HUES64 (cell line): ENCODE data around the gene RIPPLY3.

Experiments used
- H3K27ac ChIP-seq: 2 replicates; pipeline ENCODE4 v1.7.0; 2013; ENCODE audit warnings: low read depth, low read length, inconsistent platforms
- H3K27me3 ChIP-seq: 2 replicates; pipeline ENCODE4 v1.6.1; 2013; ENCODE audit warnings: mild to moderate bottlenecking, low read length; ENCODE audit not compliant: insufficient read depth
- H3K36me3 ChIP-seq: 2 replicates; pipeline ENCODE4 v1.6.1; 2013; ENCODE audit warnings: mild to moderate bottlenecking, low read length; ENCODE audit not compliant: insufficient read depth
- H3K4me1 ChIP-seq: 2 replicates; pipeline ENCODE4 v1.6.1; 2013; ENCODE audit warnings: mild to moderate bottlenecking, low read length, moderate library complexity; ENCODE audit not compliant: insufficient read depth
- H3K4me3 ChIP-seq: 2 replicates; pipeline ENCODE4 v1.5.1; 2013; ENCODE audit warnings: mild to moderate bottlenecking, low read length, moderate library complexity
- H3K9ac ChIP-seq: 2 replicates; pipeline ENCODE4 v1.6.1; 2013; ENCODE audit warnings: mild to moderate bottlenecking, low read depth, low read length
- H3K9me3 ChIP-seq: 2 replicates; pipeline ENCODE4 v1.6.1; 2013; ENCODE audit warnings: low read depth, low read length; ENCODE audit not compliant: insufficient read depth
- whole genome bisulfite sequencing: fragments of 150-250, 120-280 bp; methylation state at CpG from one replicate; pipeline ENCODE4 v1.1.7; 2013; ENCODE audit warnings: missing lambda C conversion rate; 5-methylcytosine and 5-hydroxymethylcytosine counted together

Gene RIPPLY3

DNA sequence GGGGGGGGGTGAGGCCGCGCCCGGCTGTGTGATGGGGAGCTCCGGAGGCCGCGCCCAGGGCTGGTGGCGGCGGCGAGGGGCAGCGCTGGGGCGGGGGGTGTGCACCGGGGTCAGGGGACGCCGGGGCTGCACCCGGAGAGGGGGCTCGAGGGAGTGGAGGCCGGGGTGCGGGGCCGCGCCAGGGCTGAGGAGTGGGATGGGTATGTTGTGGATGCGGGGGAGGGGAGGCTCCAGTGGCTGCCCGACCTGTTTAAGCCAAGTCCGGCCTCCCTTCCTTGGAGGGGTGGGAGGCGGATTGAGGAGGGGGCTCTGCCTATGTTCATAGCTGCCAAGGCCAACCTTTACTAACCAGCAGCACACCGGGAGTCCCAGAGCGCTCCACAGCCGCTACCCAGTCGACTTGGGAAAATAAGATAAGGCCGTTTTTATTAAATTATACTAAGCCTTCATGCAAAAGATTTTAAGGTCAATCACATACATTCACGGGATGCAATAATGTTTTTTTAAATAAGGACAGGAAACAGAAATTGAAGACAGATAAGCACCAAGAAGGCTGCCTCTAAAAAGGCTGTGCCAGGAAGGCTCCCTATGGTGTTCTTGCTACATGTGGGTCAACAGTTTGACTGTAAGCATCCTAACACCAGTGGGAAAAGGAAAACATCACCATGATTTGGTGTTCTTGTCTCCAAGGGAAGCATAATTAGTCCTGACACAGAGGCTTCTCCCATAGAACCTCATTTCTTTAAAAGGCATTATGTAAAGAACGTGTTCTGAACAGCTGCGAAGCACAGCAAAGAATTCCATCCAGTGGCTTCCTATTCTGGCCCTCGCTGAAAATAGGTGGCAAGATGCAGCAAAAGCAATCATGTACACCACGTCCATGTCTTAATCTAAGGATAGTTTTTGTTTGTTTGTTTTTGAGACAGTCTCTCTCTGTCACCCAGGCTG, 39.4 kb upstream of the RIPPLY3 start:
- 0 out of 2 replicates have a peak, but pooled peaks cover 6% of the 10 kb centered on the region for H3K4me1 ChIP-seq
- peak overlapping the region; percentile 55 for H3K9ac ChIP-seq
- no peaks in the 10 kb centered on the region for H3K27me3 ChIP-seq
- H3K36me3 ChIP-seq, result no peaks in the 10 kb centered on the region
- no peaks in the 10 kb centered on the region for H3K9me3 ChIP-seq
- WGBS, result 17% methylated on average over 33 of the region's 34 CpGs
- peak overlapping the region; percentile 68 for H3K4me3 ChIP-seq
- peak overlapping the region; percentile 59; the same call in 1 of the 2 replicates for H3K27ac ChIP-seq

DNA sequence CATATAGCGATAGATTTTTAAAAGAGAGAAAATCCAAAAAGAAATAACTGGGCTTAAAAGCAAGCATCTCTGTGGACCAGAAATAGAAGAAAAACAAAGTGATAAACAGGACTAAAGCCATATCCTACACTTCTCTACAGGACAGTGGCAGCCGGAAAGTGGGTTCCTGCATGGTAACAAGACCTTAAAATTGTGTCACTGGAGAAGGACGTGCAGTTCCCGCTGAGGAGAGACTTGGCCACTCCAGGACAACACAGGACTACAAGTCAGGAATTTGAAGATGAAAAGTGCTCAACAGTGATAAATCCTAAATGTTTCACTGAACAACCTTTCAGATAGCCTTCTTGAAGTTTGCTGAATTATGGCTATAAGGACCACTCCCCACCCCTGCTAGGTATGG, 38.1 kb upstream of the RIPPLY3 start:
- H3K36me3 ChIP-seq, result no peaks in the 10 kb centered on the region
- no peak overlapping the region for H3K9ac ChIP-seq
- H3K4me3 ChIP-seq, result no peak overlapping the region
- H3K4me1 ChIP-seq, result 0 out of 2 replicates have a peak, but pooled peaks cover 6% of the 10 kb centered on the region
- 81% methylated on average over 4 of the region's 4 CpGs for WGBS
- H3K27me3 ChIP-seq, result no peaks in the 10 kb centered on the region
- H3K27ac ChIP-seq, result no peak overlapping the region
- H3K9me3 ChIP-seq, result no peaks in the 10 kb centered on the region

- Histone ChIP-seq H3K4me3 (no peak overlapping the region), H3K36me3 (no peaks in the 10 kb centered on the region), H3K4me1 (0 out of 2 replicates have a peak, but pooled peaks cover 6% of the 10 kb centered on the region), H3K27me3 (no peaks in the 10 kb centered on the region), H3K27ac (no peak overlapping the region), H3K9ac (no peak overlapping the region), H3K9me3 (no peaks in the 10 kb centered on the region)
- WGBS, result no CpG with 5 or more reads among the region's 1 CpG
These were observed 37.5 kb upstream of the RIPPLY3 start for GRCh38 chr21:36968976-36969375.

DNA sequence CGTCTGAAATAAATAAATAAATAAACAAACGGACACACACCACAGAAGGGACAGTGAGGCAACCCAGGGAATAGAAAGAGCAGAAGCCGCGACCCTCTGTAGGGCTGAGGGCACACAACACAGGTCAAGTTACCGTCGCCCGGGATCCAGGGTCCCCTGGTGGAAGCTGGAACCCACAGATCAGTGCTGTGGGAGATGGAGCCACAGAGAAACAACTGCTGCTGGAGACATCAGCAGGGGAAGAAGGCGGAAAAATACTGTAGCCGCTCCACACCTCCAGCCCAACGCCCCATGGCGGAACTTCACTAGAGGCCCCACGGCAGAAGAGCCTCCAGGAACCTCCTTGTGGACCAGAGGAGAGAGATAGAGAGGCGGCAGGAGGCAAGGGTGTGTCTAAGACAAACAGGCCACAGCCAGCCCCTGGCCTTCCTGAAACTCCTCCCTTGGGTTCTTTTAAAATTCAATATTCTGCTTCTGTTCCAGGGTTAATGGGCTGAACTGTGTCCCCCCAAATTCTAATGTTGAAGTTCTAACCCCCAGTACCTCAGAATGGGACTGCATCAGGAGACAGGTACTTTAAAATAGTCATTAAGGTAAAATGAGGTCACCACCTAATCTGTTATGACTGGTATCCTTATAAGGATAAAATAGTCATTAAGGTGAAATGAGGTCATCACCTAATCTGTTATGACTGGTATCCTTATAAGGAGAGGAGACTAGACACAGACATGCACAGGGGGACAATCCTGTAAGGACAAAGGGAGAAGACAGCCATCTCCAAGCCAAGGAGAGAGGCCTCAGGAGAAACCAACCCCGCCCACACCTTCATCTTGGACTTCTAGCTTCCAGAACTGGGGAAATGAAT, 32.3 kb upstream of the RIPPLY3 start:
- H3K36me3 ChIP-seq, result no peaks in the 10 kb centered on the region
- no peak overlapping the region for H3K9ac ChIP-seq
- WGBS, result 89% methylated on average over 14 of the region's 14 CpGs
- H3K27me3 ChIP-seq, result no peaks in the 10 kb centered on the region
- H3K4me3 ChIP-seq, result no peak overlapping the region
- no peak overlapping the region for H3K27ac ChIP-seq
- H3K9me3 ChIP-seq, result no peaks in the 10 kb centered on the region
- H3K4me1 ChIP-seq, result peaks cover 6% of the 10 kb centered on the region

GRCh38 chr21:36974851-36975192, 31.7 kb upstream of the RIPPLY3 start:
- H3K4me3 ChIP-seq, result no peak overlapping the region
- H3K9ac ChIP-seq, result no peak overlapping the region
- WGBS, result 87% methylated on average over 6 of the region's 6 CpGs
- peaks cover 6% of the 10 kb centered on the region for H3K27me3 ChIP-seq
- H3K36me3 ChIP-seq, result no peaks in the 10 kb centered on the region
- H3K27ac ChIP-seq, result no peak overlapping the region
- no peaks in the 10 kb centered on the region for H3K9me3 ChIP-seq
- peaks cover 6% of the 10 kb centered on the region for H3K4me1 ChIP-seq

DNA sequence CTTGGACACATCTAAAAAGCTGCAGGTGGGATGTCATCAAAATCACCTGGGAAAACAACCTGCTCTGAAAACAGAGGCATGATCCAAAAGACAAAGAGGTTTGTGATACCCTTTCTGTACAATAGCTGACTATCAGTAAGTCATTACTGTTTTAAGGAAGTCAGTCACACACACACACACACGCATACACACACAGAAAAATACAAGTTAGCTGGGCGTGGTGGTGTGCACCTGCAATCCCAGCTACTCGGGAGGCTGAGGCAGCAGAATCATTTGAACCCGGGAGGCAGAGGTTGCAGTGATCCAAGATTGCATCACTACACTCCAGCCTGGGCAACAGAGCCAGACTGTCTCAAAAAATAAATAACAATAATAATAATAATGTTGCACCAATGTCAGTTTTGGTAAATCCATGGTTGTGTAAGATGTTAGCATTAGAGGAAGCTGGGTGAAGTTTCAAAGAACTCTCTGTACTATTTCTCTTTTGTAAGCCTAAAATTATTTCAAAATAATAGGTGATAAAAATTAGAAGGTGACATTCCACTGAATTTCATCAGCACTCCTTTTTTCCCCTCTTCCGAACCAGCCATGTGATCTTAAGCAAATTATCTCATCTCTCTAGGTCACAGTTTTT, 30.2 kb upstream of the RIPPLY3 start:
- Histone ChIP-seq H3K9ac (no peak overlapping the region), H3K9me3 (no peaks in the 10 kb centered on the region)
- 89% methylated on average over 5 of the region's 5 CpGs for WGBS

DNA sequence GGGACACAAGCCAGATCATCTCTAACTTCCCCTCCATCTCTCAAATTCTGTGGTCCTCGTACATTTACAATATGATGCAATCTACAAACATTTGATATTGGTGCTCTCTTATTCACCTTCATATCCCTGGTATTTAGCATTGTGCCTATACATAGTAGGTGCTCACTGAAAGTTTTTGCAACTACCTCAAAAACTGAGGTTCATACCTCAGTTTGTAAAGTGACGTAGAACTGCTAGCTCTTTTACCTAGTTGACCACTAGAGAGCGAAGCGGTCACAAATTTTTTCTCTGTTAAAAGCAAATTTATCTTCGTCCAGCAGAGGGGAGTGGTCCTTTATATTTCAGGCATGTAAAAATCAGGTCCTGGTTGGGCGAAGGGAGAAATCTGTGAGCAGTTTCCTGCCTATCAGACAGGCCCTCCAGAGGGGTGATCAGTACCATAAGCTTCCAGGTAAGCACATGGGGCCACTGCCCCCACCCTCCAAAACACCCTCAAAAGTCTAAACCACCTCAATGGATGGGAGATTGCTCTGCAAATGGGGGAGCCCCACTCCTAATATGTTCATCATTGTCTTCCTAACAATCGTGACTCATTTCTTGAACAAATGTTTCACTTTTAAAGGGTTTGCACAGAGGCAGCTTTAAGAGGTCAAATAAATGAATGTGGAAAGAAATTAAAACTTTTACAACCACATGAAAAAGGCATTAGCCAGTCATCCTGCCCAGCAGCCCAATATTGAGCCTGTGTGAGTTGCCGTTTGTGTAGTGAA, 29.4 kb upstream of the RIPPLY3 start:
- Histone ChIP-seq H3K36me3 (no peaks in the 10 kb centered on the region), H3K9ac (no peak overlapping the region), H3K27me3 (peaks cover 28% of the 10 kb centered on the region), H3K9me3 (no peaks in the 10 kb centered on the region), H3K27ac (no peak overlapping the region), H3K4me3 (no peak overlapping the region), H3K4me1 (peaks cover 11% of the 10 kb centered on the region)
- WGBS, result 51% methylated on average over 8 of the region's 8 CpGs

More for the DNA sequence above, 30.2 kb upstream of the RIPPLY3 start:
- Histone ChIP-seq H3K27ac (no peak overlapping the region), H3K27me3 (peaks cover 21% of the 10 kb centered on the region), H3K36me3 (no peaks in the 10 kb centered on the region), H3K4me3 (no peak overlapping the region), H3K4me1 (peaks cover 11% of the 10 kb centered on the region)

DNA sequence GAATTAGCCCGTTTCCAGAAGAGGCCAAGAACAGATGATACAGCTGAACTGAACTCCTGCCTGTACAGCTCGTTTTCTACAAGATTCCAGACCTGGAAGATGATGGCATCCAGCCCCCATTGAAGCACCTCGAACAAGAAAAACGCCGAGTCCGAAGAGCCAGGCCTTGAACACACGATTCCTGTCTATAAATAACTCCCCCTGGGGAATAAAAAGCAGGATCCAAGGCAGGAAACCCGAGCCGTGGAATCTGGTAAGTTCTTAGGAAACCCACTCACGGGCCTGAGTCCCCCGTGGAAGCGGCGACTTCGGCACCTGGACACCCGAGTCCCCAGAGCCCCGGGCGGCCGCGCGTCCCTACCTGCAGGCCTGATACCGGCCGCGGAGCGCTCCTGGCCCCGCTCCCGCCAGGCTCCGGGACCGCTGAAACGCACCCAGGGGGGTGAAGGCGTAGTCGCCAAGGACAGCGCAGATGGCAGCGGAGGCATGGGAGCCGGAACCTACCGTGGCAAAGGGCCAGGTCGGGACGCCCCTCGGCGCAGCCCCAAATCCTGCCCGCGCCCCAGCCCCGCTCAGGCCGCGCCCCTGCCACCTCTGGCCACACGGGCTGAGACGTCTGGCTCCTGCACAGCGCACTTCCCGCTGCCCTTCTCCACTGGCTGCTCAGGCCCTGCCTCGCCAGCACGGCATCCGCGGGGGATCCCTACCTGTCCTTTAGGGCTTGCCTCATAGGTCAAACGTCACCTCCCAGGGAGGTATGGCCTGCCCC, 26.0 kb upstream of the RIPPLY3 start:
- Histone ChIP-seq H3K36me3 (no peaks in the 10 kb centered on the region), H3K27me3 (peaks cover 31% of the 10 kb centered on the region), H3K4me3 (peak overlapping the region; percentile 64), H3K27ac (no peak overlapping the region), H3K9ac (peak overlapping the region; percentile 28; the same call in 1 of the 2 replicates), H3K4me1 (peaks cover 11% of the 10 kb centered on the region), H3K9me3 (no peaks in the 10 kb centered on the region)
- WGBS, result 13% methylated on average over 53 of the region's 53 CpGs

- WGBS, result 0% methylated on average over 2 of the region's 2 CpGs
- peaks cover 31% of the 10 kb centered on the region for H3K27me3 ChIP-seq
- H3K27ac ChIP-seq, result no peak overlapping the region
- H3K9ac ChIP-seq, result peak overlapping the region; percentile 28; the same call in 1 of the 2 replicates
- H3K4me1 ChIP-seq, result peaks cover 11% of the 10 kb centered on the region
- peak overlapping the region; percentile 64 for H3K4me3 ChIP-seq
- no peaks in the 10 kb centered on the region for H3K36me3 ChIP-seq
- H3K9me3 ChIP-seq, result no peaks in the 10 kb centered on the region
These were observed 25.5 kb upstream of the RIPPLY3 start for GRCh38 chr21:36981049-36981391.
